GM12874 (cell line): ENCODE results near the gene TLX3.

Experiments
- CTCF ChIP-seq: IDR thresholded peaks from 2 replicates; pipeline ENCODE4 v1.5.1; 2011; ENCODE audit warnings: low read depth, mild to moderate bottlenecking, control low read depth, low read length, moderate library complexity; ENCODE audit not compliant: insufficient read depth

The TLX3 gene

GRCh38 chr5:171335616-171336015, 26.6 kb downstream of the TLX3 start:
- no peak for TF ChIP-seq CTCF

GRCh38 chr5:171336521-171337209, 27.6 kb downstream of the TLX3 start:
- peak; percentile 31; the same call in 1 of the 2 replicates for TF ChIP-seq CTCF

- TF ChIP-seq CTCF: no peak
Measured at GRCh38 chr5:171337210-171337569, 28.1 kb downstream of the TLX3 start.

- no peak for TF ChIP-seq CTCF
Measured at GRCh38 chr5:171340042-171340441, 31.0 kb downstream of the TLX3 start.

- no peak for TF ChIP-seq CTCF
Measured at GRCh38 chr5:171340491-171340890, 31.4 kb downstream of the TLX3 start.

- TF ChIP-seq CTCF: peak; percentile 62
Measured at GRCh38 chr5:171342362-171343111, 33.5 kb downstream of the TLX3 start.

GRCh38 chr5:171344936-171345608, 36.0 kb downstream of the TLX3 start:
- TF ChIP-seq CTCF: no peak
